Parathyroid adenoma (tissue), 2 donors: Measurements from ENCODE around the gene HAPSTR1.

ENCODE experiments used
- H2AFZ ChIP-seq: fragments of 300-600 bp; sonication (generic); one replicate; pipeline ENCODE4 v1.7.0; 2017; ENCODE audit warnings: antibody characterized with exemption, mild to moderate bottlenecking
- H3K27ac ChIP-seq: fragments of 300-600 bp; sonication (generic); one replicate; pipeline ENCODE4 v1.7.0; 2017
- H3K27me3 ChIP-seq: fragments of 300-600 bp; sonication (generic); one replicate; pipeline ENCODE4 v1.7.0; 2017; ENCODE audit warnings: low read length; ENCODE audit not compliant: control insufficient read depth, insufficient read depth
- H3K36me3 ChIP-seq: fragments of 300-600 bp; sonication (generic); one replicate; pipeline ENCODE4 v1.7.0; 2017; ENCODE audit warnings: low read length; ENCODE audit not compliant: control insufficient read depth, insufficient read depth
- H3K4me1 ChIP-seq: fragments of 300-600 bp; sonication (generic); one replicate; pipeline ENCODE4 v1.7.0; 2017; ENCODE audit warnings: control low read depth
- H3K4me2 ChIP-seq: fragments of 300-600 bp; sonication (generic); one replicate; pipeline ENCODE4 v1.7.0; 2017; ENCODE audit warnings: low read length
- H3K4me3 ChIP-seq: fragments of 300-600 bp; sonication (generic); one replicate; pipeline ENCODE4 v1.7.0; 2017; ENCODE audit warnings: low read depth, low read length
- H3K79me2 ChIP-seq: fragments of 300-600 bp; sonication (generic); one replicate; pipeline ENCODE4 v1.7.0; 2017; ENCODE audit warnings: control low read depth
- H3K9ac ChIP-seq: fragments of 300-600 bp; sonication (generic); one replicate; pipeline ENCODE4 v1.7.0; 2017; ENCODE audit warnings: mild to moderate bottlenecking
- H3K9me3 ChIP-seq: fragments of 300-600 bp; sonication (generic); one replicate; pipeline ENCODE4 v1.7.0; 2017; ENCODE audit warnings: low read length; ENCODE audit not compliant: control insufficient read depth
- TF ChIP-seq, protein P1 (sequence below): fragments of 300-600 bp; sonication (generic); IDR thresholded peaks from one replicate; pipeline ENCODE4 v1.7.0; 2017; ENCODE audit warnings: antibody characterized with exemption, mild to moderate bottlenecking
- donor health status: primary hyperparathyroidism.

The HAPSTR1 gene

DNA sequence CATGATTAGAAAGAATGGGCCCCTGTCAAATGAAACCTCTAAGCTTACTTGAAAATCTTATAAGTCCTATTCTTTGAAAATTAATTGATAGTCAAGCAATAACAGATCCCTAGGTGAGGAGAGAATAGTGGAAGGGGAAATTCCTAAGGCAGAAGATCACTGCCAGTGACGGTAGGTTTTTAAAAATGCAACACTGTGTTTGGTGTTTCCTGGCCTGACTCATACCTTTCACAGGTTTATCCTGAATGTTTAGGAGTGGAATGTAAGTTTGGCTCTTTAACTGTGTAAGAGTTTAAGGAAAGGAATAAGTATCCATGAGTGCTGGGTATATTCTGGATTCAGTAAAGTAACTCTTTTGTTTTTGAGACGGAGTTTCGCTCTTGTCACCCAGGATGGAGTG, 23.8 kb downstream of the HAPSTR1 start:
- Histone ChIP-seq H3K9me3 (no peaks in the 10 kb centered on the region), H3K4me1 (peaks cover 17% of the 10 kb centered on the region), H3K36me3 (no peaks in the 10 kb centered on the region), H3K27me3 (no peaks in the 10 kb centered on the region), H3K9ac (no peak overlapping the region), H3K79me2 (peaks cover 33% of the 10 kb centered on the region), H3K27ac (no peak overlapping the region), H2AFZ (no peak overlapping the region), H3K4me3 (no peak overlapping the region), H3K4me2 (no peak overlapping the region)
- TF ChIP-seq, protein P1, sequence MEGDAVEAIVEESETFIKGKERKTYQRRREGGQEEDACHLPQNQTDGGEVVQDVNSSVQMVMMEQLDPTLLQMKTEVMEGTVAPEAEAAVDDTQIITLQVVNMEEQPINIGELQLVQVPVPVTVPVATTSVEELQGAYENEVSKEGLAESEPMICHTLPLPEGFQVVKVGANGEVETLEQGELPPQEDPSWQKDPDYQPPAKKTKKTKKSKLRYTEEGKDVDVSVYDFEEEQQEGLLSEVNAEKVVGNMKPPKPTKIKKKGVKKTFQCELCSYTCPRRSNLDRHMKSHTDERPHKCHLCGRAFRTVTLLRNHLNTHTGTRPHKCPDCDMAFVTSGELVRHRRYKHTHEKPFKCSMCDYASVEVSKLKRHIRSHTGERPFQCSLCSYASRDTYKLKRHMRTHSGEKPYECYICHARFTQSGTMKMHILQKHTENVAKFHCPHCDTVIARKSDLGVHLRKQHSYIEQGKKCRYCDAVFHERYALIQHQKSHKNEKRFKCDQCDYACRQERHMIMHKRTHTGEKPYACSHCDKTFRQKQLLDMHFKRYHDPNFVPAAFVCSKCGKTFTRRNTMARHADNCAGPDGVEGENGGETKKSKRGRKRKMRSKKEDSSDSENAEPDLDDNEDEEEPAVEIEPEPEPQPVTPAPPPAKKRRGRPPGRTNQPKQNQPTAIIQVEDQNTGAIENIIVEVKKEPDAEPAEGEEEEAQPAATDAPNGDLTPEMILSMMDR, result no peak

DNA sequence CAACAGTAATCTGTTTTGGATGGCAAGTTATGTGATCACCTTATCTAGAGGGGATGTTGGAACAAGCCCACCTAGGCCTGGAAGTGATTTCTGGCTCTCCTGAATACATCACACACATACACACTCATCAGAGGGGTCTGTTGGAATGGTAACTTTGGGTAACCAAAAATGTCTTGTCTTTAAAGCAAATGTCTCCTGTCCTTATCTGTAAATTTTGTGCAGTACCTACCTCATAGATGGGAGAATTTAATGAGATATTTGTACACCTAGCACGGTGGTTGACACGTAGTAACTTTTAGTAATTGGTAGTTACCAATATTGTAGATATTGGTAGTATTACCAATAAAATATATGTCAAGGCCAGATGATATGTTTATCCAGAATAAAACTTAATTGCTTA, 24.7 kb downstream of the HAPSTR1 start:
- Histone ChIP-seq H3K36me3 (no peaks in the 10 kb centered on the region), H3K9ac (no peak overlapping the region), H3K4me2 (no peak overlapping the region), H2AFZ (no peak overlapping the region), H3K4me3 (no peak overlapping the region), H3K27me3 (no peaks in the 10 kb centered on the region), H3K79me2 (peaks cover 32% of the 10 kb centered on the region), H3K27ac (no peak overlapping the region), H3K9me3 (no peaks in the 10 kb centered on the region), H3K4me1 (peaks cover 9% of the 10 kb centered on the region)
- TF ChIP-seq, protein P1, result no peak

- peaks cover 35% of the 10 kb centered on the region for H3K79me2 ChIP-seq
- no peaks in the 10 kb centered on the region for H3K36me3 ChIP-seq
- TF ChIP-seq, protein P1, result no peak
- no peak overlapping the region for H3K27ac ChIP-seq
- no peaks in the 10 kb centered on the region for H3K27me3 ChIP-seq
- H3K9ac ChIP-seq, result no peak overlapping the region
- H3K4me1 ChIP-seq, result peaks cover 6% of the 10 kb centered on the region
- no peak overlapping the region for H2AFZ ChIP-seq
- no peaks in the 10 kb centered on the region for H3K9me3 ChIP-seq
- H3K4me3 ChIP-seq, result no peak overlapping the region
- H3K4me2 ChIP-seq, result no peak overlapping the region
Observed at GRCh38 chr16:9118170-9118569, 26.7 kb downstream of the HAPSTR1 start.

DNA sequence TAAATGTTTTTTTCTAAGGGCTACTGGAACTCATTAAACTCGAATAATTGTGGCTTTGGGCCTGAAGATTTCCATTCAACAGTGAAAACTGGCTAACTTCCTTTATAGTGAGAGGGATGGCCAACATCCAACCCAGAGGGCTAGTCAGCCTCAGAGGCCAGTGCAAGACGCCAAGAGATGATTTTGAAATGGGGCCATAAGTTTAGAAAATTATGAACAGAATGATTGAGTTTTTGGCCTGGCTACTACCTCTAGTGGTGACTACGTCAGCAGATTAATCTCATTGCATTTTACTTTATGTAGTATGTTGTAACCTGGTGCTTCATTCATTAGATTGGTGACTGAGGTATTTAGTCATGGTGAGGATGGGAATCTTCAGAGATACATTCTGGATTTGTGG, 28.4 kb downstream of the HAPSTR1 start:
- TF ChIP-seq, protein P1, result no peak

GRCh38 chr16:9122342-9122741, 30.9 kb downstream of the HAPSTR1 start:
- Histone ChIP-seq H3K4me2 (no peak overlapping the region), H3K36me3 (no peaks in the 10 kb centered on the region), H3K27me3 (no peaks in the 10 kb centered on the region), H3K27ac (no peak overlapping the region), H3K4me3 (no peak overlapping the region), H3K79me2 (peaks cover 32% of the 10 kb centered on the region), H3K4me1 (peaks cover 10% of the 10 kb centered on the region), H3K9me3 (no peaks in the 10 kb centered on the region), H3K9ac (no peak overlapping the region), H2AFZ (no peak overlapping the region)
- TF ChIP-seq, protein P1, result no peak

More for the DNA sequence above, 28.4 kb downstream of the HAPSTR1 start:
- Histone ChIP-seq H3K27ac (no peak overlapping the region), H3K9me3 (no peaks in the 10 kb centered on the region), H3K9ac (no peak overlapping the region), H3K79me2 (peaks cover 35% of the 10 kb centered on the region), H3K4me3 (no peak overlapping the region), H3K4me1 (peaks cover 8% of the 10 kb centered on the region), H3K27me3 (no peaks in the 10 kb centered on the region), H3K36me3 (no peaks in the 10 kb centered on the region), H3K4me2 (no peak overlapping the region), H2AFZ (no peak overlapping the region)
